GM12878 (cell line): Measurements from ENCODE around the gene DCLRE1B.

Source experiments
- MTA2 ChIP-seq: fragments of 450-650 bp; IDR thresholded peaks from 2 replicates; pipeline ENCODE4 v1.6.1; 2016; ENCODE audit warnings: low read depth, mild to moderate bottlenecking, moderate library complexity
- POLR2A ChIP-seq: IDR thresholded peaks from 2 replicates; pipeline ENCODE4 v1.6.1; 2011; ENCODE audit warnings: low read depth, mild to moderate bottlenecking, low read length
- RBBP5 ChIP-seq: fragments of 200-600 bp; sonication (generic); conservative IDR thresholded peaks from 2 replicates; pipeline ENCODE4 v1.6.1; 2016
- TCF7 ChIP-seq: IDR thresholded peaks from 2 replicates; pipeline ENCODE4 v1.6.1; 2014; ENCODE audit warnings: antibody characterized with exemption, borderline replicate concordance
- TF ChIP-seq, protein P1 (sequence below): IDR thresholded peaks from 2 replicates; pipeline ENCODE4 v1.6.1; 2011; ENCODE audit warnings: borderline replicate concordance, low read depth, mild to moderate bottlenecking, moderate library complexity, mixed read lengths, low read length; ENCODE audit not compliant: insufficient read depth; ENCODE audit errors: extremely low read length
- TF ChIP-seq, protein P2 (sequence below): IDR thresholded peaks from 2 replicates; pipeline ENCODE4 v1.6.1; 2012; ENCODE audit warnings: mild to moderate bottlenecking, low read depth, low read length
- TF ChIP-seq, protein P3 (sequence below), 3 experiments: IDR thresholded peaks in 2 of 3; conservative IDR thresholded peaks in 1 of 3; 2 replicates each; pipeline ENCODE4 v1.5.1; 2011; ENCODE audit warnings: low read depth in 3 of 3, low read length in 3 of 3, mild to moderate bottlenecking in 3 of 3, control low read depth in 2 of 3, moderate library complexity in 2 of 3, inconsistent platforms in 1 of 3, mixed read lengths in 1 of 3; ENCODE audit not compliant: control insufficient read depth in 2 of 3, insufficient read depth in 1 of 3; ENCODE audit errors: extremely low read depth in 1 of 3
- TF ChIP-seq, protein P4 (sequence below): IDR thresholded peaks from 2 replicates; pipeline ENCODE4 v1.6.1; 2012; ENCODE audit warnings: improper control_type of control experiment, low read depth, low read length; ENCODE audit not compliant: insufficient replicate concordance

DNA sequence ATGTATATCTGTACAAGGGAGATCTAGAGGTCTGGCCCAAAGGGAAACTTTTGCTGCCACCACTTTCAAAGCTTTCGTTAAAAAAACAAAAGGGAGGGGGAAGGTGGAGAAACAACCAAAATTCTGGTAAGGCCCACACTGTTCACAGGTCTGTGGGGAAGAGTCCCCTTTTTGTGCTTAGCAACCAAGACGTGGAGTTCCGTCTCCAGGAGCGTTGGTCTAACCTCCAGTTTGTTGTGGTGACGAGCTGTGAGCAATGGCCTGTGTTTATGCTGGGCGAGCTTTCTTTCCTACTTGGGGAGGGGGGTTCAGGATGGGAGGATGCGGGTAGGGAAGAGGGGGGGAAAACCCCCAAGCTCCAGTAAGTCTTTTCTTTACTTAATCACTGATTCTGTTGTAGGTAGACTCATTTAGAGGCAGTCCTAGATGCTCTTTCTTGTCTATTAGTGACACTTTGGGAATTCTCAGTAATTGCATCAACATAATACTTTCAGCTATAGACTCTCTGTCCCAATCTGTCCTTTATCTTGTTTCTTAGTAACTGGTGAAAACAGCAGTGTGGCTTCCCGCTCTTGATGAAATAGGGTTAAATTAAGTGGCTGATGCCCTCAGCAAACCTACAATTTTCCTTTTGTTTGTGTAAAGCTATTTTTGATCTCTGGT lies 25.5 kb downstream of the DCLRE1B start:
- TF ChIP-seq, protein P1, sequence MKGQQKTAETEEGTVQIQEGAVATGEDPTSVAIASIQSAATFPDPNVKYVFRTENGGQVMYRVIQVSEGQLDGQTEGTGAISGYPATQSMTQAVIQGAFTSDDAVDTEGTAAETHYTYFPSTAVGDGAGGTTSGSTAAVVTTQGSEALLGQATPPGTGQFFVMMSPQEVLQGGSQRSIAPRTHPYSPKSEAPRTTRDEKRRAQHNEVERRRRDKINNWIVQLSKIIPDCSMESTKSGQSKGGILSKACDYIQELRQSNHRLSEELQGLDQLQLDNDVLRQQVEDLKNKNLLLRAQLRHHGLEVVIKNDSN: no peak
- TF ChIP-seq, protein P2, sequence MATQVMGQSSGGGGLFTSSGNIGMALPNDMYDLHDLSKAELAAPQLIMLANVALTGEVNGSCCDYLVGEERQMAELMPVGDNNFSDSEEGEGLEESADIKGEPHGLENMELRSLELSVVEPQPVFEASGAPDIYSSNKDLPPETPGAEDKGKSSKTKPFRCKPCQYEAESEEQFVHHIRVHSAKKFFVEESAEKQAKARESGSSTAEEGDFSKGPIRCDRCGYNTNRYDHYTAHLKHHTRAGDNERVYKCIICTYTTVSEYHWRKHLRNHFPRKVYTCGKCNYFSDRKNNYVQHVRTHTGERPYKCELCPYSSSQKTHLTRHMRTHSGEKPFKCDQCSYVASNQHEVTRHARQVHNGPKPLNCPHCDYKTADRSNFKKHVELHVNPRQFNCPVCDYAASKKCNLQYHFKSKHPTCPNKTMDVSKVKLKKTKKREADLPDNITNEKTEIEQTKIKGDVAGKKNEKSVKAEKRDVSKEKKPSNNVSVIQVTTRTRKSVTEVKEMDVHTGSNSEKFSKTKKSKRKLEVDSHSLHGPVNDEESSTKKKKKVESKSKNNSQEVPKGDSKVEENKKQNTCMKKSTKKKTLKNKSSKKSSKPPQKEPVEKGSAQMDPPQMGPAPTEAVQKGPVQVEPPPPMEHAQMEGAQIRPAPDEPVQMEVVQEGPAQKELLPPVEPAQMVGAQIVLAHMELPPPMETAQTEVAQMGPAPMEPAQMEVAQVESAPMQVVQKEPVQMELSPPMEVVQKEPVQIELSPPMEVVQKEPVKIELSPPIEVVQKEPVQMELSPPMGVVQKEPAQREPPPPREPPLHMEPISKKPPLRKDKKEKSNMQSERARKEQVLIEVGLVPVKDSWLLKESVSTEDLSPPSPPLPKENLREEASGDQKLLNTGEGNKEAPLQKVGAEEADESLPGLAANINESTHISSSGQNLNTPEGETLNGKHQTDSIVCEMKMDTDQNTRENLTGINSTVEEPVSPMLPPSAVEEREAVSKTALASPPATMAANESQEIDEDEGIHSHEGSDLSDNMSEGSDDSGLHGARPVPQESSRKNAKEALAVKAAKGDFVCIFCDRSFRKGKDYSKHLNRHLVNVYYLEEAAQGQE: no peak
- TF ChIP-seq, protein P3, sequence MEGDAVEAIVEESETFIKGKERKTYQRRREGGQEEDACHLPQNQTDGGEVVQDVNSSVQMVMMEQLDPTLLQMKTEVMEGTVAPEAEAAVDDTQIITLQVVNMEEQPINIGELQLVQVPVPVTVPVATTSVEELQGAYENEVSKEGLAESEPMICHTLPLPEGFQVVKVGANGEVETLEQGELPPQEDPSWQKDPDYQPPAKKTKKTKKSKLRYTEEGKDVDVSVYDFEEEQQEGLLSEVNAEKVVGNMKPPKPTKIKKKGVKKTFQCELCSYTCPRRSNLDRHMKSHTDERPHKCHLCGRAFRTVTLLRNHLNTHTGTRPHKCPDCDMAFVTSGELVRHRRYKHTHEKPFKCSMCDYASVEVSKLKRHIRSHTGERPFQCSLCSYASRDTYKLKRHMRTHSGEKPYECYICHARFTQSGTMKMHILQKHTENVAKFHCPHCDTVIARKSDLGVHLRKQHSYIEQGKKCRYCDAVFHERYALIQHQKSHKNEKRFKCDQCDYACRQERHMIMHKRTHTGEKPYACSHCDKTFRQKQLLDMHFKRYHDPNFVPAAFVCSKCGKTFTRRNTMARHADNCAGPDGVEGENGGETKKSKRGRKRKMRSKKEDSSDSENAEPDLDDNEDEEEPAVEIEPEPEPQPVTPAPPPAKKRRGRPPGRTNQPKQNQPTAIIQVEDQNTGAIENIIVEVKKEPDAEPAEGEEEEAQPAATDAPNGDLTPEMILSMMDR (IDR thresholded peaks at IDR 0.05 in 2 of 3, conservative IDR thresholded peaks at IDR 0.05 in 1 of 3; ENCODE audit: control insufficient read depth in 2 of 3, extremely low read depth in 1 of 3, insufficient read depth in 1 of 3, low read depth in 3 of 3, low read length in 3 of 3): no peak
- TF ChIP-seq POLR2A: no peak
- TF ChIP-seq RBBP5: no peak
- TF ChIP-seq TCF7: no peak
- no peak; the same call in 1 of the 2 replicates for TF ChIP-seq MTA2
- TF ChIP-seq, protein P4, sequence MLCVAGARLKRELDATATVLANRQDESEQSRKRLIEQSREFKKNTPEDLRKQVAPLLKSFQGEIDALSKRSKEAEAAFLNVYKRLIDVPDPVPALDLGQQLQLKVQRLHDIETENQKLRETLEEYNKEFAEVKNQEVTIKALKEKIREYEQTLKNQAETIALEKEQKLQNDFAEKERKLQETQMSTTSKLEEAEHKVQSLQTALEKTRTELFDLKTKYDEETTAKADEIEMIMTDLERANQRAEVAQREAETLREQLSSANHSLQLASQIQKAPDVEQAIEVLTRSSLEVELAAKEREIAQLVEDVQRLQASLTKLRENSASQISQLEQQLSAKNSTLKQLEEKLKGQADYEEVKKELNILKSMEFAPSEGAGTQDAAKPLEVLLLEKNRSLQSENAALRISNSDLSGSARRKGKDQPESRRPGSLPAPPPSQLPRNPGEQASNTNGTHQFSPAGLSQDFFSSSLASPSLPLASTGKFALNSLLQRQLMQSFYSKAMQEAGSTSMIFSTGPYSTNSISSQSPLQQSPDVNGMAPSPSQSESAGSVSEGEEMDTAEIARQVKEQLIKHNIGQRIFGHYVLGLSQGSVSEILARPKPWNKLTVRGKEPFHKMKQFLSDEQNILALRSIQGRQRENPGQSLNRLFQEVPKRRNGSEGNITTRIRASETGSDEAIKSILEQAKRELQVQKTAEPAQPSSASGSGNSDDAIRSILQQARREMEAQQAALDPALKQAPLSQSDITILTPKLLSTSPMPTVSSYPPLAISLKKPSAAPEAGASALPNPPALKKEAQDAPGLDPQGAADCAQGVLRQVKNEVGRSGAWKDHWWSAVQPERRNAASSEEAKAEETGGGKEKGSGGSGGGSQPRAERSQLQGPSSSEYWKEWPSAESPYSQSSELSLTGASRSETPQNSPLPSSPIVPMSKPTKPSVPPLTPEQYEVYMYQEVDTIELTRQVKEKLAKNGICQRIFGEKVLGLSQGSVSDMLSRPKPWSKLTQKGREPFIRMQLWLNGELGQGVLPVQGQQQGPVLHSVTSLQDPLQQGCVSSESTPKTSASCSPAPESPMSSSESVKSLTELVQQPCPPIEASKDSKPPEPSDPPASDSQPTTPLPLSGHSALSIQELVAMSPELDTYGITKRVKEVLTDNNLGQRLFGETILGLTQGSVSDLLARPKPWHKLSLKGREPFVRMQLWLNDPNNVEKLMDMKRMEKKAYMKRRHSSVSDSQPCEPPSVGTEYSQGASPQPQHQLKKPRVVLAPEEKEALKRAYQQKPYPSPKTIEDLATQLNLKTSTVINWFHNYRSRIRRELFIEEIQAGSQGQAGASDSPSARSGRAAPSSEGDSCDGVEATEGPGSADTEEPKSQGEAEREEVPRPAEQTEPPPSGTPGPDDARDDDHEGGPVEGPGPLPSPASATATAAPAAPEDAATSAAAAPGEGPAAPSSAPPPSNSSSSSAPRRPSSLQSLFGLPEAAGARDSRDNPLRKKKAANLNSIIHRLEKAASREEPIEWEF: no peak
